HG03442 (cell line): ENCODE measurements around the gene FBXW11.

Source experiments
- ATAC-seq: cut with Tn5 transposase; IDR thresholded peaks from one replicate; pipeline ENCODE4 v1.9.1; 2021; ENCODE audit warnings: mild to moderate bottlenecking, moderate library complexity; ENCODE audit not compliant: unreplicated experiment

Gene FBXW11

DNA sequence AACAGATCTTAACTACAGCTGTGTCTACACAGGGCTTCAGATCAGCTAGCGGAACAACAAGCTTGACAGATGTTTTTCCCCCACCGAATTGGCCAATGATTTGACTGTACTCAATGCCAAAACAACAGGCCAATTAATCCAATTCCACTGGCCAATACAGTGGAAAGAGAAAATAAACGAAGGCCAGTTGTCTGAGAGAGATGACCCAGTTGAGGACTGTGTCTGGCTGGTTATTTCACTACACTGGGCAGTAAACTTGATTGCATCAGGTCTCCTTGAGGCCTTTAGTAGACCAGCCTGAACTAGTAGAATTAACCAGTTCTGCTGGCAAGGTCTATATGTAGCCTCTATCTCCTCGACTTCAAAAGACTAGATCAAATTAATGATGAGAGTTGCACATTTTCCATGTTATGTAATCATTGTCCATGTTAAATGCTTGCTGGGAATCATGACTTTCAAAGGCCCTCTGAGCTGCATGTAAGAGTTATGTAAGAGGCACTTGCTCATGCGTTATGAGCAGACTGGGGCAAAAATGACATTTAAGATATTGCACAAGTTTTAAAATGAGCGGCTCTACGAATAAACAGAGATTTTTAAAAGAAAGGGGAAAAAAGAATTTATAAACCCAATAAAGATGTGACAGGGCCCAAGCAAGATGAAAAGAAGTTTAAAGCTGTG, 192.5 kb downstream of the FBXW11 start:
- ATAC-seq: no peak

DNA sequence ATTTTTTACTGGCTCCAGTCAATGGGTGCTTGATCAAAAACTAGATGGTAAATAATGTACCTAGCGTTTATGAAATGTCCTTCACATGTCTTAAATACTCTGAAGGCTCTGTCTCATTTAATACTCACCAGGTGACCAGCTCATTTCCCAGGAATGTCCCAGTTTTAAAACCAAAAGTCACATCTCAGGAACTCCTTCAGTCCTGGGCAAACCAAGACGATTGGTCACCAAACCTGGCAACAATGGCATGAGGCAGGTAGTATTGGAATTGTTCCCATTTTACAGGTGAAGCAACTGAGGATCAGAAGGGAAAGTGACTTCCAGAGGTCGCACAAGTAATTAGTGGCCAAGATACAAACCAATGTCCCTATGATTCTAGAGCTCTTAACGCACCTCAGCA, 193.2 kb downstream of the FBXW11 start:
- ATAC-seq: no peak
